HepG2 (cell line): ENCODE data around the gene TBC1D1. TPM values are rescaled to one million over a fixed set of nuclear protein-coding genes. Genes with fewer than 3 reads are reported as not detected.

ENCODE experiments used
- BRD4 ChIP-seq: sonication (generic); formaldehyde crosslinking; IDR thresholded peaks from 2 replicates; pipeline ENCODE4 v1.4.0; 2020; ENCODE audit warnings: missing genetic modification reagents
- ELF4 ChIP-seq: sonication (generic); formaldehyde crosslinking; IDR thresholded peaks from 2 replicates; pipeline ENCODE4 v1.5.0; 2020; ENCODE audit warnings: missing genetic modification reagents, mild to moderate bottlenecking, moderate library complexity, borderline replicate concordance
- FOXP1 ChIP-seq, 2 experiments: fragments of 450-650 bp in 1 of 2; IDR thresholded peaks; 2 replicates each; pipeline ENCODE4 v1.6.1; 2017 to 2018; ENCODE audit warnings: antibody characterized with exemption in 1 of 2
- HDAC6 ChIP-seq: fragments of 200-600 bp; sonication (generic); IDR thresholded peaks from 2 replicates; pipeline ENCODE4 v1.7.0; 2017; ENCODE audit warnings: mild to moderate bottlenecking, antibody characterized with exemption, low read length, low read depth
- ISL2 ChIP-seq: sonication (generic); formaldehyde crosslinking; IDR thresholded peaks from 2 replicates; pipeline ENCODE4 v1.5.0; 2020; ENCODE audit warnings: missing genetic modification reagents
- MEIS1 ChIP-seq: sonication (generic); formaldehyde crosslinking; IDR thresholded peaks from 2 replicates; pipeline ENCODE4 v1.9.0; 2021; ENCODE audit warnings: mild to moderate bottlenecking, missing genetic modification reagents, moderate library complexity, borderline replicate concordance
- NKX3-1 ChIP-seq: sonication (generic); formaldehyde crosslinking; IDR thresholded peaks from 2 replicates; pipeline ENCODE4 v1.5.0; 2020; ENCODE audit warnings: missing genetic modification reagents
- NPAS2 ChIP-seq: sonication (generic); formaldehyde crosslinking; IDR thresholded peaks from 2 replicates; pipeline ENCODE4 v1.8.0; 2022; ENCODE audit warnings: mild to moderate bottlenecking, missing genetic modification reagents, borderline replicate concordance
- NR2C2 ChIP-seq: sonication (generic); formaldehyde crosslinking; IDR thresholded peaks from 2 replicates; pipeline ENCODE4 v1.4.0; 2020; ENCODE audit warnings: missing genetic modification reagents, mild to moderate bottlenecking, moderate library complexity, borderline replicate concordance
- PHF20 ChIP-seq: sonication (generic); formaldehyde crosslinking; IDR thresholded peaks from 2 replicates; pipeline ENCODE4 v1.5.0; 2020; ENCODE audit warnings: mild to moderate bottlenecking, missing genetic modification reagents
- RXRB ChIP-seq: IDR thresholded peaks from 2 replicates; pipeline ENCODE4 v1.6.1; 2016; ENCODE audit warnings: borderline replicate concordance, missing genetic modification reagents, missing compliant biosample characterization
- SUZ12 ChIP-seq: fragments of 150-350 bp; IDR thresholded peaks from 2 replicates; pipeline ENCODE4 v1.6.1; 2014; ENCODE audit warnings: low read depth, low read length
- ZBTB42 ChIP-seq: sonication (generic); formaldehyde crosslinking; IDR thresholded peaks from 2 replicates; pipeline ENCODE4 v1.5.0; 2020; ENCODE audit warnings: mild to moderate bottlenecking, missing genetic modification reagents
- ZFP90 ChIP-seq: sonication (generic); formaldehyde crosslinking; IDR thresholded peaks from 2 replicates; pipeline ENCODE4 v1.8.0; 2022; ENCODE audit warnings: missing genetic modification reagents, mild to moderate bottlenecking, inconsistent platforms, borderline replicate concordance
- ZNF224 ChIP-seq: sonication (generic); formaldehyde crosslinking; IDR thresholded peaks from 2 replicates; pipeline ENCODE4 v1.5.0; 2020; ENCODE audit warnings: mild to moderate bottlenecking, missing genetic modification reagents
- ZNF343 ChIP-seq: sonication (generic); formaldehyde crosslinking; IDR thresholded peaks from 2 replicates; pipeline ENCODE4 v1.4.0; 2020; ENCODE audit warnings: mild to moderate bottlenecking, missing genetic modification reagents
- ZNF354B ChIP-seq: sonication (generic); formaldehyde crosslinking; IDR thresholded peaks from 2 replicates; pipeline ENCODE4 v1.8.0; 2022; ENCODE audit warnings: mild to moderate bottlenecking, missing genetic modification reagents
- ZNF484 ChIP-seq: sonication (generic); formaldehyde crosslinking; IDR thresholded peaks from 2 replicates; pipeline ENCODE4 v1.5.1; 2020; ENCODE audit warnings: mild to moderate bottlenecking, low read depth, missing genetic modification reagents, borderline replicate concordance
- ZNF510 ChIP-seq: sonication (generic); formaldehyde crosslinking; IDR thresholded peaks from 2 replicates; pipeline ENCODE4 v1.4.0; 2020; ENCODE audit warnings: low read depth, mild to moderate bottlenecking, missing genetic modification reagents
- ZNF629 ChIP-seq: sonication (generic); formaldehyde crosslinking; conservative IDR thresholded peaks from 2 replicates; pipeline ENCODE4 v1.5.0; 2020; ENCODE audit warnings: missing genetic modification reagents
- ZNF652 ChIP-seq: IDR thresholded peaks from 2 replicates; pipeline ENCODE4 v1.6.1; 2016; ENCODE audit warnings: low read depth, borderline replicate concordance
- polyA plus RNA-seq, 8 experiments: library from polyadenylated mRNA; depleted of rRNA in 3 of 8; stranded (reverse) in 7 of 8; unstranded in 1 of 8; fragments of >200 nt; fragmentation: Illumina TruSeq in 4 of 8; extraction: Trizol in 4 of 8; gene quantifications; 2 replicates each; pipeline versions ENCODE4 v1.2.1 to v1.2.3, GENCODE V29; 2011 to 2016; ENCODE audit warnings: low read depth in 4 of 8, missing spikeins in 1 of 8, mixed read lengths in 1 of 8; ENCODE audit not compliant: insufficient read depth in 1 of 8
- total RNA-seq, 5 experiments: library from RNA; depleted of rRNA; stranded (reverse); fragments of >200 nt; fragmentation: Illumina TruSeq; extraction: Trizol; gene quantifications; 2 replicates each; pipeline ENCODE4 v1.2.3, GENCODE V29; 2016; ENCODE audit warnings: low read depth in 1 of 5
- TF ChIP-seq, protein P1 (sequence below): sonication (generic); formaldehyde crosslinking; IDR thresholded peaks from 2 replicates; pipeline ENCODE4 v1.5.0; 2020; ENCODE audit warnings: mild to moderate bottlenecking, missing genetic modification reagents, borderline replicate concordance
- TF ChIP-seq, protein P2 (sequence below): fragments of 450-650 bp; IDR thresholded peaks from 2 replicates; pipeline ENCODE4 v1.6.1; 2017
- TF ChIP-seq, protein P3 (sequence below): sonication (generic); IDR thresholded peaks from 2 replicates; pipeline ENCODE4 v1.6.1; 2016; ENCODE audit warnings: low read depth, borderline replicate concordance

TBC1D1 gene
- total and polyA plus RNA-seq, 2 of the 13 experiments (the other 11 are each of a cell fraction or from before 2014, with no cell fraction given): 37.3 to 62.8 TPM

DNA sequence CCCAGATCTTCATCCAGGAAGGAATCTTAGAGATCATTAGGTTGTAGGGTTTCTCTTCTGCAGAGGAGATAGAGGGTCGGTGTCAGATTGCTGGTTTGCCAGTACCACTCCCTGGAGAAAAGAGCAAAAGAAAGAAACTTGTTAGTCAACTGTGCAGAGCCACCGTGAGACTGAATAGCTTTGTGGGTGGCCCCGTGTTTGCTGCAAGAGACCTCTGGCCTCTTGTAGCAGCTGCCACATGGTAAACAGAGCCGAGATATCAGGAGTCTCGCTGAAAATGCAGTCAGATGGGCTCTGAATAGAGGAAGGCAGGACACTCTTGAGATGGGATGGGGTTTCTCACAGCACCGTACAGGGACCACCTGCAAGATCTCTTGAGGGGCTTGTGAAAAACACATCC, 219.0 kb downstream of the TBC1D1 start (continued):
- TF ChIP-seq, protein P1, sequence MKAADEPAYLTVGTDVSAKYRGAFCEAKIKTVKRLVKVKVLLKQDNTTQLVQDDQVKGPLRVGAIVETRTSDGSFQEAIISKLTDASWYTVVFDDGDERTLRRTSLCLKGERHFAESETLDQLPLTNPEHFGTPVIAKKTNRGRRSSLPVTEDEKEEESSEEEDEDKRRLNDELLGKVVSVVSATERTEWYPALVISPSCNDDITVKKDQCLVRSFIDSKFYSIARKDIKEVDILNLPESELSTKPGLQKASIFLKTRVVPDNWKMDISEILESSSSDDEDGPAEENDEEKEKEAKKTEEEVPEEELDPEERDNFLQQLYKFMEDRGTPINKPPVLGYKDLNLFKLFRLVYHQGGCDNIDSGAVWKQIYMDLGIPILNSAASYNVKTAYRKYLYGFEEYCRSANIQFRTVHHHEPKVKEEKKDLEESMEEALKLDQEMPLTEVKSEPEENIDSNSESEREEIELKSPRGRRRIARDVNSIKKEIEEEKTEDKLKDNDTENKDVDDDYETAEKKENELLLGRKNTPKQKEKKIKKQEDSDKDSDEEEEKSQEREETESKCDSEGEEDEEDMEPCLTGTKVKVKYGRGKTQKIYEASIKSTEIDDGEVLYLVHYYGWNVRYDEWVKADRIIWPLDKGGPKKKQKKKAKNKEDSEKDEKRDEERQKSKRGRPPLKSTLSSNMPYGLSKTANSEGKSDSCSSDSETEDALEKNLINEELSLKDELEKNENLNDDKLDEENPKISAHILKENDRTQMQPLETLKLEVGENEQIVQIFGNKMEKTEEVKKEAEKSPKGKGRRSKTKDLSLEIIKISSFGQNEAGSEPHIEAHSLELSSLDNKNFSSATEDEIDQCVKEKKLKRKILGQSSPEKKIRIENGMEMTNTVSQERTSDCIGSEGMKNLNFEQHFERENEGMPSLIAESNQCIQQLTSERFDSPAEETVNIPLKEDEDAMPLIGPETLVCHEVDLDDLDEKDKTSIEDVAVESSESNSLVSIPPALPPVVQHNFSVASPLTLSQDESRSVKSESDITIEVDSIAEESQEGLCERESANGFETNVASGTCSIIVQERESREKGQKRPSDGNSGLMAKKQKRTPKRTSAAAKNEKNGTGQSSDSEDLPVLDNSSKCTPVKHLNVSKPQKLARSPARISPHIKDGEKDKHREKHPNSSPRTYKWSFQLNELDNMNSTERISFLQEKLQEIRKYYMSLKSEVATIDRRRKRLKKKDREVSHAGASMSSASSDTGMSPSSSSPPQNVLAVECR (CRISPR knock-in tag): no peak
- TF ChIP-seq SUZ12 (no peak), ZNF224 (CRISPR knock-in tag) (no peak), ZNF484 (CRISPR knock-in tag) (no peak), ZNF354B (CRISPR knock-in tag) (no peak), NR2C2 (CRISPR knock-in tag) (no peak), ZNF343 (no peak), PHF20 (no peak), BRD4 (CRISPR knock-in tag) (0 out of 2 replicates have a peak, but pooled peaks have one; percentile 41), HDAC6 (no peak), ZNF629 (CRISPR knock-in tag) (no peak; the same call in 1 of the 2 replicates), ZNF652 (CRISPR knock-in tag) (0 out of 2 replicates have a peak, but pooled peaks have one; percentile 9), RXRB (peak; percentile 48; the same call in 1 of the 2 replicates), NKX3-1 (no peak), ZBTB42 (CRISPR knock-in tag) (no peak), NPAS2 (CRISPR knock-in tag) (no peak), ELF4 (CRISPR knock-in tag) (no peak), ZNF510 (CRISPR knock-in tag) (no peak), MEIS1 (no peak), FOXP1 (IDR thresholded peaks at IDR 0.05) (no peak), FOXP1 (CRISPR knock-in tag; IDR thresholded peaks at IDR 0.05) (peak; percentile 70), ZFP90 (CRISPR knock-in tag) (no peak), ISL2 (CRISPR knock-in tag) (0 out of 2 replicates have a peak, but pooled peaks have one; percentile 15)
- TF ChIP-seq, protein P2, sequence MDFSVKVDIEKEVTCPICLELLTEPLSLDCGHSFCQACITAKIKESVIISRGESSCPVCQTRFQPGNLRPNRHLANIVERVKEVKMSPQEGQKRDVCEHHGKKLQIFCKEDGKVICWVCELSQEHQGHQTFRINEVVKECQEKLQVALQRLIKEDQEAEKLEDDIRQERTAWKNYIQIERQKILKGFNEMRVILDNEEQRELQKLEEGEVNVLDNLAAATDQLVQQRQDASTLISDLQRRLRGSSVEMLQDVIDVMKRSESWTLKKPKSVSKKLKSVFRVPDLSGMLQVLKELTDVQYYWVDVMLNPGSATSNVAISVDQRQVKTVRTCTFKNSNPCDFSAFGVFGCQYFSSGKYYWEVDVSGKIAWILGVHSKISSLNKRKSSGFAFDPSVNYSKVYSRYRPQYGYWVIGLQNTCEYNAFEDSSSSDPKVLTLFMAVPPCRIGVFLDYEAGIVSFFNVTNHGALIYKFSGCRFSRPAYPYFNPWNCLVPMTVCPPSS: no peak
- TF ChIP-seq, protein P3, sequence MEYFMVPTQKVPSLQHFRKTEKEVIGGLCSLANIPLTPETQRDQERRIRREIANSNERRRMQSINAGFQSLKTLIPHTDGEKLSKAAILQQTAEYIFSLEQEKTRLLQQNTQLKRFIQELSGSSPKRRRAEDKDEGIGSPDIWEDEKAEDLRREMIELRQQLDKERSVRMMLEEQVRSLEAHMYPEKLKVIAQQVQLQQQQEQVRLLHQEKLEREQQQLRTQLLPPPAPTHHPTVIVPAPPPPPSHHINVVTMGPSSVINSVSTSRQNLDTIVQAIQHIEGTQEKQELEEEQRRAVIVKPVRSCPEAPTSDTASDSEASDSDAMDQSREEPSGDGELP: peak; percentile 93
